COR-L47 (cell line): Measurements from ENCODE around the gene NAPEPLD.
"Not testable (repeated sequence)": the region's sequence is repeated elsewhere in the genome, so short reads cannot be mapped to it uniquely, and the experiment has no call there.

Source experiments
- DNase-seq: peaks from one replicate; lab custom pipeline; 2025; lab: John Stamatoyannopoulos, UW

NAPEPLD gene

GRCh38 chr7:103106703-103107070, 42.2 kb downstream of the NAPEPLD start:
- not testable (repeated sequence) for DNase-seq

GRCh38 chr7:103106005-103106702, 42.7 kb downstream of the NAPEPLD start:
- no peak for DNase-seq

- no peak for DNase-seq
Observed at GRCh38 chr7:103101543-103101942, 47.4 kb downstream of the NAPEPLD start.

GRCh38 chr7:103100348-103100747, 48.6 kb downstream of the NAPEPLD start:
- DNase-seq = no peak

GRCh38 chr7:103097041-103097440, 51.9 kb downstream of the NAPEPLD start:
- DNase-seq = no peak

- not testable (repeated sequence) for DNase-seq
Observed at GRCh38 chr7:103095558-103095957, 53.3 kb downstream of the NAPEPLD start.

GRCh38 chr7:103094102-103094501, 54.8 kb downstream of the NAPEPLD start:
- DNase-seq = no peak

GRCh38 chr7:103093429-103093828, 55.5 kb downstream of the NAPEPLD start:
- no peak for DNase-seq

- DNase-seq = not testable (repeated sequence)
Observed at GRCh38 chr7:103092321-103092720, 56.6 kb downstream of the NAPEPLD start.

- no peak for DNase-seq
Observed at GRCh38 chr7:103083210-103083609, 65.7 kb downstream of the NAPEPLD start.

- no peak for DNase-seq
Observed at GRCh38 chr7:103082497-103082896, 66.4 kb downstream of the NAPEPLD start.

GRCh38 chr7:103080923-103081322, 68.0 kb downstream of the NAPEPLD start:
- DNase-seq = no peak

- no peak for DNase-seq
Observed at GRCh38 chr7:103079836-103080235, 69.1 kb downstream of the NAPEPLD start.

GRCh38 chr7:103078226-103078625, 70.7 kb downstream of the NAPEPLD start:
- DNase-seq = not testable (repeated sequence)

- no peak for DNase-seq
Observed at GRCh38 chr7:103077318-103077717, 71.6 kb downstream of the NAPEPLD start.

GRCh38 chr7:103076764-103077163, 72.1 kb downstream of the NAPEPLD start:
- no peak for DNase-seq

- DNase-seq = peak; percentile 32
Observed at GRCh38 chr7:103075337-103075918, 73.5 kb downstream of the NAPEPLD start.

- peak; percentile 81 for DNase-seq
Observed at GRCh38 chr7:103074519-103075336, 74.2 kb downstream of the NAPEPLD start, which contains the start of the genes ARMC10 and FBXL13. ARMC10 (plus strand) TSS chr7:103075140; CDS start chr7:103075273, 133 bp downstream. FBXL13 (minus strand) TSS chr7:103074796.

- DNase-seq = no peak
Observed at GRCh38 chr7:103073989-103074518, 74.8 kb downstream of the NAPEPLD start.

- DNase-seq = no peak
Observed at GRCh38 chr7:103071000-103071399, 77.9 kb downstream of the NAPEPLD start.

- DNase-seq = no peak
Observed at GRCh38 chr7:103068414-103069403, 80.2 kb downstream of the NAPEPLD start.
